Measurements from ENCODE around the gene TBPL2. TPM values are rescaled to one million over a fixed set of nuclear protein-coding genes. Genes with fewer than 3 reads are reported as not detected.

Gene TBPL2
- total RNA-seq, 1 experiment from 2014 or later, result not detected

DNA sequence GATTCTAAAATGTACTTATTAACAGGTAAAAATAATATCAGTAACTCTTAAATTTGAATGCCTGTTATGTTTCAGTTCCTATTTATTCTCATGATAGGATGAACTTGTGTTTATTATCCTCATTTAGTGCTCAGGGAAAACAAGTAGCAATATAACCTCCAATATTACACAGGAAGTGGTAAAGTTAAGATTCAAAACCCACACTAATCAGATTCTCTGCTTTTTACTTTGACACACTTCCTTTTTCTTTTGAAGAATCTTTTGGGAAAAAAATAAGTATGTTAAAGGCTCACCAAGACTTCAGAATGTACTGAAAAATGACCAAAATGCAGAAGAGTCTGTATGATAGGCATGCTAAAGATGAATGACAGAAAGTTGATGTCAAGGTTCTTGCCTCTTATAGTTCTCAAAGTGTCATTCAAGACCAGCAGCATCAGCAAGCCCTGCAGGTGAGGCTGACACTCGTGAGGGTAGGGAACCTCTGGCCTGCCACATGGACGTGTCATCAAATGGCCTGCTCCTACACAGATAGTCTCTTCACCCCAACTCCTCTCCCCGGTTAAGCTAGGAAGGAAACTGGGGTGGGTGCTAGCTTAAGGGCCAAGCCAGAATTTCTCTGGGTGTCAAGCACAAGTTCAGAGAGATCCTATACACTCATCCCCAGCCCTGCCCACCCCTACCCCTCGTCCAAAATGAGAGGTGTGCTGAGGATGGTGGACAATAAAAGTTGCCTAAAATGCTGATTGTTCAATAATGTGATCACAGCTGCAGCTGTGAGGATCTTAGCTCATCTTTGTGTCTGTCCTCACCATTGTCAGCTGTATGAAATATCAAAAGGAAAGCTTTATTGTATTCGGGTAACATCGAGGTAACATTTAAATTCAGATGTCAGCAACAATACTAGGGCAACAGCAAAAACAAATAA is 6.3 kb downstream of the TBPL2 start:
- Histone ChIP-seq H3K9me3 (ENCODE audit: control insufficient read depth in 1 of 2, insufficient read depth in 1 of 2, low read depth in 1 of 2, low read length in 2 of 2) (no peaks in the 10 kb centered on the region), H3K79me2 (ENCODE audit: insufficient read depth, low read length) (no peaks in the 10 kb centered on the region), H3K27ac (ENCODE audit: low read depth, low read length) (no peak overlapping the region), H4K20me1 (ENCODE audit: insufficient read depth) (no peaks in the 10 kb centered on the region), H3K9ac (ENCODE audit: low read length) (no peak overlapping the region), H3K36me3 (ENCODE audit: control insufficient read depth in 1 of 2, insufficient read depth in 2 of 2, low read length in 2 of 2) (no peaks in the 10 kb centered on the region), H3K4me1 (ENCODE audit: control insufficient read depth in 1 of 2, insufficient read depth in 2 of 2, low read length in 2 of 2) (peaks cover 0 to 12% of the 10 kb centered on the region in 2 experiments; a peak in 3 of 4 replicates), H3K27me3 (ENCODE audit: insufficient read depth, low read length) (no peaks in the 10 kb centered on the region), H2AFZ (ENCODE audit: low read depth, low read length, poor library complexity, severe bottlenecking) (no peak overlapping the region), H3K9me2 (ENCODE audit: insufficient read depth) (no peaks in the 10 kb centered on the region), H3K4me2 (ENCODE audit: low read length) (no peak overlapping the region), H3K4me3 (replicated peaks in 1 of 2; ENCODE audit: low read depth in 1 of 2, low read length in 2 of 2) (no peak overlapping the region)
- ATAC-seq (no peak), DNase-seq (ENCODE audit: low read depth, low spot score) (no peak)
- BruUV-seq (replicated peaks), result no TSS peak
- CTCF ChIA-PET, result interaction anchor here (0.7 to 2.1 kb wide), 3 partner anchors 12 to 138 kb away, joined by 3 to 11 read pairs (median 3); no protein-coding TSS in a partner anchor
- intact Hi-C loops (cut with micrococcal nuclease), result loop anchor here (10.0 kb wide), 1 partner anchor 219 kb away; no protein-coding TSS in a partner anchor
- no peak for TF ChIP-seq SIN3A (IDR thresholded peaks at IDR 0.05; ENCODE audit: low read depth)
- TF ChIP-seq, protein P1, sequence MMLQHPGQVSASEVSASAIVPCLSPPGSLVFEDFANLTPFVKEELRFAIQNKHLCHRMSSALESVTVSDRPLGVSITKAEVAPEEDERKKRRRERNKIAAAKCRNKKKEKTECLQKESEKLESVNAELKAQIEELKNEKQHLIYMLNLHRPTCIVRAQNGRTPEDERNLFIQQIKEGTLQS (IDR thresholded peaks at IDR 0.05), result no peak
- TF ChIP-seq FOSL1 (IDR thresholded peaks at IDR 0.05; ENCODE audit: low read depth), result no peak
- TF ChIP-seq SP1 (IDR thresholded peaks at IDR 0.05; ENCODE audit: low read depth), result no peak
- POLR2A ChIA-PET, result no interaction called here
- RAD21 ChIA-PET (ENCODE audit: low non-redundant PET in 1 of 2, low total read pairs in 2 of 2, uncharacterized antibody in 2 of 2, unreplicated experiment in 2 of 2), result interaction anchor here in 1 of 2 experiments (0.9 to 1.0 kb wide), 2 partner anchors 12 to 1041 kb away, joined by 3 to 6 read pairs; no protein-coding TSS in a partner anchor

DNA sequence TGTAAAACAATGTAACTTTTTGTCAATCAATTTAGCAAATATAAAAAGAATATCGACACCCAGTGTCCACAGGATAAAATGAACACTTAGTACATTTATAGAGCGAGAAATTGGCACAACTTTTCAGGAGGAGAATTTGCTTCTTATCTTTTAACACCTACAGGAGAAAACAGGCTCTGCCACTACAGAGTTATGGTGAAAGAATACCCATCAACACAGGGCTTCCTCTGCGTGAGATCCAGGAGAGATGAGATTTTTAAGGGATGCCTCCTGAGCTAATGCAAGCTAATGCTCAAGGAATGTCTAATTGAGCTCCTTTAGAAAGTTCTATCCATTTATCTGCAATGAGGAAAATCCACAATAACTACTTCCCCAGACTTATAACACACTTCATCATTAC is 7.8 kb downstream of the TBPL2 start:
- ATAC-seq (no peak), DNase-seq (ENCODE audit: low read depth, low spot score) (no peak)
- Histone ChIP-seq H3K27me3 (ENCODE audit: insufficient read depth, low read length) (no peaks in the 10 kb centered on the region), H2AFZ (ENCODE audit: low read depth, low read length, poor library complexity, severe bottlenecking) (no peak overlapping the region), H3K4me1 (ENCODE audit: control insufficient read depth in 1 of 2, insufficient read depth in 2 of 2, low read length in 2 of 2) (peaks cover under 1 to 11% of the 10 kb centered on the region in 2 experiments; a peak in 3 of 4 replicates), H3K36me3 (ENCODE audit: control insufficient read depth in 1 of 2, insufficient read depth in 2 of 2, low read length in 2 of 2) (no peaks in the 10 kb centered on the region), H3K9me2 (ENCODE audit: insufficient read depth) (no peaks in the 10 kb centered on the region), H4K20me1 (ENCODE audit: insufficient read depth) (no peaks in the 10 kb centered on the region), H3K4me2 (ENCODE audit: low read length) (no peak overlapping the region), H3K9me3 (ENCODE audit: control insufficient read depth in 1 of 2, insufficient read depth in 1 of 2, low read depth in 1 of 2, low read length in 2 of 2) (no peaks in the 10 kb centered on the region), H3K9ac (ENCODE audit: low read length) (no peak overlapping the region), H3K79me2 (ENCODE audit: insufficient read depth, low read length) (no peaks in the 10 kb centered on the region), H3K27ac (ENCODE audit: low read depth, low read length) (no peak overlapping the region), H3K4me3 (replicated peaks in 1 of 2; ENCODE audit: low read depth in 1 of 2, low read length in 2 of 2) (no peak overlapping the region)
- RAD21 ChIA-PET (ENCODE audit: low non-redundant PET in 1 of 2, low total read pairs in 2 of 2, uncharacterized antibody in 2 of 2, unreplicated experiment in 2 of 2), result no interaction called here
- TF ChIP-seq POLR2A (IDR thresholded peaks at IDR 0.05; ENCODE audit: borderline replicate concordance, extremely low read depth, insufficient read depth, insufficient read length), result no peak
- TF ChIP-seq, protein P2, sequence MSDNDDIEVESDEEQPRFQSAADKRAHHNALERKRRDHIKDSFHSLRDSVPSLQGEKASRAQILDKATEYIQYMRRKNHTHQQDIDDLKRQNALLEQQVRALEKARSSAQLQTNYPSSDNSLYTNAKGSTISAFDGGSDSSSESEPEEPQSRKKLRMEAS (IDR thresholded peaks at IDR 0.05), result no peak
- TF ChIP-seq TCF7L2 (IDR thresholded peaks at IDR 0.05; ENCODE audit: borderline replicate concordance, extremely low read depth, insufficient read depth, insufficient read length), result no peak
- TF ChIP-seq YY1 (IDR thresholded peaks at IDR 0.05; ENCODE audit: extremely low read depth, insufficient replicate concordance, low read depth, low read length), result no peak
- TF ChIP-seq EZH2 (IDR thresholded peaks at IDR 0.05), result no peak
- no peak for TF ChIP-seq ELF1 (IDR thresholded peaks at IDR 0.05; ENCODE audit: borderline replicate concordance, low read depth)
- TF ChIP-seq, protein P1 (IDR thresholded peaks at IDR 0.05), result no peak
- TF ChIP-seq SRF (IDR thresholded peaks at IDR 0.05; ENCODE audit: low read depth), result no peak
- no peak for TF ChIP-seq ZFX (IDR thresholded peaks at IDR 0.05)
- TF ChIP-seq ZNF274 (IDR thresholded peaks at IDR 0.05; ENCODE audit: low read depth, low read length), result no peak
- no peak for TF ChIP-seq RAD21 (IDR thresholded peaks at IDR 0.05; ENCODE audit: low read depth)
- TF ChIP-seq, protein P3, sequence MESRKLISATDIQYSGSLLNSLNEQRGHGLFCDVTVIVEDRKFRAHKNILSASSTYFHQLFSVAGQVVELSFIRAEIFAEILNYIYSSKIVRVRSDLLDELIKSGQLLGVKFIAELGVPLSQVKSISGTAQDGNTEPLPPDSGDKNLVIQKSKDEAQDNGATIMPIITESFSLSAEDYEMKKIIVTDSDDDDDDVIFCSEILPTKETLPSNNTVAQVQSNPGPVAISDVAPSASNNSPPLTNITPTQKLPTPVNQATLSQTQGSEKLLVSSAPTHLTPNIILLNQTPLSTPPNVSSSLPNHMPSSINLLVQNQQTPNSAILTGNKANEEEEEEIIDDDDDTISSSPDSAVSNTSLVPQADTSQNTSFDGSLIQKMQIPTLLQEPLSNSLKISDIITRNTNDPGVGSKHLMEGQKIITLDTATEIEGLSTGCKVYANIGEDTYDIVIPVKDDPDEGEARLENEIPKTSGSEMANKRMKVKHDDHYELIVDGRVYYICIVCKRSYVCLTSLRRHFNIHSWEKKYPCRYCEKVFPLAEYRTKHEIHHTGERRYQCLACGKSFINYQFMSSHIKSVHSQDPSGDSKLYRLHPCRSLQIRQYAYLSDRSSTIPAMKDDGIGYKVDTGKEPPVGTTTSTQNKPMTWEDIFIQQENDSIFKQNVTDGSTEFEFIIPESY (IDR thresholded peaks at IDR 0.05; ENCODE audit: extremely low read depth, insufficient replicate concordance, low read length), result no peak
- no peak for TF ChIP-seq CBX3 (IDR thresholded peaks at IDR 0.05; ENCODE audit: low read depth)
- no peak for TF ChIP-seq POLR2AphosphoS5 (IDR thresholded peaks at IDR 0.05; ENCODE audit: low read depth, low read length)
- POLR2A ChIA-PET, result no interaction called here
- CTCF ChIA-PET, result interaction anchor here (1.3 to 1.9 kb wide), 2 partner anchors 9 to 14 kb away, joined by 3 to 8 read pairs; no protein-coding TSS in a partner anchor
- BruUV-seq (replicated peaks), result no TSS peak
- intact Hi-C loops (cut with micrococcal nuclease), result loop anchor here (10.0 kb wide), 1 partner anchor 218 kb away; no protein-coding TSS in a partner anchor
